H9 (cell line): ENCODE data around the gene INSYN2A. TPM values are rescaled to one million over a fixed set of nuclear protein-coding genes. Genes with fewer than 3 reads are reported as not detected.

Experiments
- DNase-seq: peaks from one replicate; pipeline ENCODE4 v3.0.0-alpha.2; 2017
- H2AFZ ChIP-seq: one replicate; pipeline ENCODE4 v1.6.1; 2013; ENCODE audit warnings: mild to moderate bottlenecking, low read length, control low read depth, moderate library complexity
- H2AK5ac ChIP-seq: 2 replicates; pipeline ENCODE4 v1.6.1; 2013; ENCODE audit warnings: low read length, control low read depth, mixed read lengths; ENCODE audit not compliant: insufficient read length
- H2BK120ac ChIP-seq: one replicate; pipeline ENCODE4 v1.6.1; 2013; ENCODE audit warnings: low read depth, mild to moderate bottlenecking, low read length, control low read depth, inconsistent platforms; ENCODE audit not compliant: poor library complexity, severe bottlenecking
- H2BK12ac ChIP-seq: 2 replicates; pipeline ENCODE4 v1.6.1; 2013; ENCODE audit warnings: low read length, control low read depth, mixed read lengths, low read depth; ENCODE audit not compliant: insufficient read length
- H2BK15ac ChIP-seq: 2 replicates; pipeline ENCODE4 v1.6.1; 2013; ENCODE audit warnings: low read depth, low read length, control low read depth
- H2BK20ac ChIP-seq: one replicate; pipeline ENCODE4 v1.6.1; 2013; ENCODE audit warnings: low read depth, mild to moderate bottlenecking, low read length, control low read depth, inconsistent platforms; ENCODE audit not compliant: poor library complexity, severe bottlenecking
- H2BK5ac ChIP-seq: 2 replicates; pipeline ENCODE4 v1.6.1; 2013; ENCODE audit warnings: low read length, control low read depth, mixed read lengths; ENCODE audit not compliant: insufficient read length
- H3K14ac ChIP-seq: 2 replicates; pipeline ENCODE4 v1.6.1; 2013; ENCODE audit warnings: low read length, control low read depth; ENCODE audit not compliant: insufficient read depth
- H3K18ac ChIP-seq: 2 replicates; pipeline ENCODE4 v1.6.1; 2013; ENCODE audit warnings: low read depth, mild to moderate bottlenecking, mixed read lengths, low read length, control low read depth; ENCODE audit not compliant: insufficient read length
- H3K23ac ChIP-seq: 2 replicates; pipeline ENCODE4 v1.6.1; 2013; ENCODE audit warnings: low read length, control low read depth, mixed read lengths, low read depth; ENCODE audit not compliant: insufficient read length
- H3K23me2 ChIP-seq: 2 replicates; pipeline ENCODE4 v1.6.1; 2013; ENCODE audit warnings: low read depth, mild to moderate bottlenecking, mixed read lengths, low read length, control low read depth; ENCODE audit not compliant: insufficient read length, poor library complexity, severe bottlenecking
- H3K27ac ChIP-seq: 2 replicates; pipeline ENCODE4 v1.5.1; 2013; ENCODE audit warnings: low read length, control low read depth, mixed read lengths, low read depth; ENCODE audit not compliant: insufficient read length
- H3K27me3 ChIP-seq: 2 replicates; pipeline ENCODE4 v1.6.1; 2013; ENCODE audit warnings: low read length, control low read depth, inconsistent platforms; ENCODE audit not compliant: insufficient read depth
- H3K4ac ChIP-seq: 2 replicates; pipeline ENCODE4 v1.6.1; 2013; ENCODE audit warnings: low read depth, mild to moderate bottlenecking, control low read depth, inconsistent platforms, low read length, moderate library complexity
- H3K4me1 ChIP-seq: 2 replicates; pipeline ENCODE4 v1.6.1; 2013; ENCODE audit warnings: low read length, control low read depth, inconsistent platforms; ENCODE audit not compliant: insufficient read depth
- H3K4me2 ChIP-seq: 2 replicates; pipeline ENCODE4 v1.6.1; 2013; ENCODE audit warnings: low read length, control low read depth, mixed read lengths; ENCODE audit not compliant: insufficient read length, insufficient read depth
- H3K56ac ChIP-seq: 2 replicates; pipeline ENCODE4 v1.6.1; 2013; ENCODE audit warnings: low read depth, mild to moderate bottlenecking, mixed read lengths, low read length, control low read depth; ENCODE audit not compliant: insufficient read length
- H3K79me1 ChIP-seq: 2 replicates; pipeline ENCODE4 v1.6.1; 2013; ENCODE audit warnings: low read depth, mild to moderate bottlenecking, moderate library complexity, low read length, control low read depth, inconsistent platforms; ENCODE audit not compliant: insufficient read depth, poor library complexity, severe bottlenecking
- H3K79me2 ChIP-seq: 2 replicates; pipeline ENCODE4 v1.6.1; 2013; ENCODE audit warnings: low read length, control low read depth, inconsistent platforms; ENCODE audit not compliant: insufficient read depth
- H3K9ac ChIP-seq: 2 replicates; pipeline ENCODE4 v1.6.1; 2013; ENCODE audit warnings: low read length, control low read depth, mixed read lengths; ENCODE audit not compliant: insufficient read length; ENCODE audit errors: extremely low read depth
- H3K9me3 ChIP-seq: one replicate; pipeline ENCODE4 v1.6.1; 2013; ENCODE audit warnings: low read depth, low read length, inconsistent platforms; ENCODE audit not compliant: control insufficient read depth
- H3T11ph ChIP-seq: one replicate; pipeline ENCODE4 v1.6.1; 2013; ENCODE audit warnings: mild to moderate bottlenecking, low read length, control low read depth, inconsistent platforms
- H4K20me1 ChIP-seq: one replicate; pipeline ENCODE4 v1.6.1; 2013; ENCODE audit not compliant: control insufficient read depth, insufficient read length, insufficient read depth
- H4K5ac ChIP-seq: 2 replicates; pipeline ENCODE4 v1.6.1; 2013; ENCODE audit warnings: low read depth, mild to moderate bottlenecking, mixed read lengths, low read length, control low read depth; ENCODE audit not compliant: insufficient read length
- H4K8ac ChIP-seq: replicated peaks from 2 replicates; pipeline ENCODE4 v1.6.1; 2013; ENCODE audit warnings: low read length, control low read depth, mixed read lengths, low read depth; ENCODE audit not compliant: insufficient read length
- H4K91ac ChIP-seq: 2 replicates; pipeline ENCODE4 v1.6.1; 2013; ENCODE audit warnings: low read depth, mild to moderate bottlenecking, moderate library complexity, mixed read lengths, low read length, control low read depth; ENCODE audit not compliant: insufficient read length
- H3K27ac Mint-ChIP-seq, 3 experiments: 2 replicates in 2 of 3; 3 replicates in 1 of 3; pipeline ENCODE4 v1.8.0; 2020 to 2021; ENCODE audit warnings: mixed read lengths in 3 of 3, mild to moderate bottlenecking in 1 of 3, moderate library complexity in 1 of 3
- H3K27me3 Mint-ChIP-seq: 2 replicates; pipeline ENCODE4 v1.8.0; 2021; ENCODE audit warnings: low read depth, mild to moderate bottlenecking, moderate library complexity, mixed read lengths
- H3K36me3 Mint-ChIP-seq, 3 experiments: 2 replicates in 2 of 3; 3 replicates in 1 of 3; pipeline ENCODE4 v1.8.0; 2020 to 2021; ENCODE audit warnings: low read depth in 3 of 3, mixed read lengths in 3 of 3; ENCODE audit not compliant: insufficient read depth in 1 of 3
- H3K4me1 Mint-ChIP-seq, 2 experiments: 2 replicates each; pipeline ENCODE4 v1.8.0; 2020; ENCODE audit warnings: mixed read lengths in 2 of 2
- H3K4me3 Mint-ChIP-seq, 2 experiments: 2 replicates in 1 of 2; 3 replicates in 1 of 2; pipeline ENCODE4 v1.8.0; 2020 to 2021; ENCODE audit warnings: mild to moderate bottlenecking in 2 of 2, mixed read lengths in 2 of 2, moderate library complexity in 1 of 2
- H3K9me3 Mint-ChIP-seq, 2 experiments: 2 replicates in 1 of 2; 3 replicates in 1 of 2; pipeline ENCODE4 v1.8.0; 2020; ENCODE audit warnings: mild to moderate bottlenecking in 2 of 2, mixed read lengths in 2 of 2, moderate library complexity in 1 of 2
- WGBS: extraction: QIAGEN DNeasy Blood & Tissue Kit; methylation state at CpG from one replicate; pipeline ENCODE4 v1.1.7; 2013; ENCODE audit warnings: missing lambda C conversion rate, low lambda C conversion rate, mixed read lengths; ENCODE audit not compliant: insufficient read length; ENCODE audit errors: extremely low coverage; 5-methylcytosine and 5-hydroxymethylcytosine counted together
- total RNA-seq: library from RNA; stranded (reverse); gene quantifications from 2 replicates; pipeline ENCODE4 v1.2.1, GENCODE V29; 2021
- TF ChIP-seq, protein P1 (sequence below): fragments of 200-600 bp; sonication (generic); conservative IDR thresholded peaks from 3 replicates; pipeline ENCODE4 v1.8.0; 2021; ENCODE audit warnings: antibody characterized with exemption, mild to moderate bottlenecking

The INSYN2A gene
- total RNA-seq, 1 experiment from 2014 or later, result 0.09 TPM

DNA sequence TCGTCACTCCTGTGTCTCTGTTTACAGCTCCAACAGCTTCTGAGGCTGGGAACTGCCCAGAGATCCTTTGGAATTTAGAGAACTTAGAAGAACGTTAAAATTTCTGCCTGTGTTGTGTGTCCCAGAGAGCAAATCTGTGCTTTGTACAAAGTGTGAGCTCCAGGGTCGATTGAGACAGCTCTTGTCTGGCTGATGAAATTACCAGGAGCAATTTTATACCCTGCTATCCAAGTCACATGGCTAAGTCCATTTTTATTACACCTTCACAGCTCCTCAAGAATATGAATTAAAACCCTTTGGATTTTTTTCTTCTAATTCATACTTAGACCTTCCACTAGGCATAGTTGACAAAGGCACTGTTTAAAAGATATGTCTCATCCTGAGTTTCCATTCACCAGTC lies 46.5 kb upstream of the INSYN2A start:
- Histone ChIP-seq H2BK5ac (no peak overlapping the region), H3K9me3 (no peaks in the 10 kb centered on the region), H3K27me3 (no peaks in the 10 kb centered on the region), H2AFZ (no peak overlapping the region), H3K23ac (no peak overlapping the region), H4K5ac (no peak overlapping the region), H2AK5ac (no peak overlapping the region), H3K56ac (no peak overlapping the region), H3K4ac (no peak overlapping the region), H3K18ac (no peak overlapping the region), H3T11ph (no peak overlapping the region), H3K27ac (no peak overlapping the region), H4K91ac (no peak overlapping the region), H2BK15ac (no peak overlapping the region), H3K14ac (no peak overlapping the region), H2BK20ac (no peak overlapping the region), H3K4me1 (no peaks in the 10 kb centered on the region), H3K79me2 (no peaks in the 10 kb centered on the region), H2BK12ac (no peak overlapping the region), H4K8ac (no peak overlapping the region), H4K20me1 (no peaks in the 10 kb centered on the region), H3K23me2 (no peaks in the 10 kb centered on the region), H2BK120ac (no peak overlapping the region), H3K9ac (no peak overlapping the region), H3K4me2 (no peak overlapping the region), H3K79me1 (no peaks in the 10 kb centered on the region)
- H3K27me3 Mint-ChIP-seq, result no peaks in the 10 kb centered on the region
- H3K27ac Mint-ChIP-seq, result peak overlapping the region in 1 of 3 experiments; percentile 73; a peak in 2 of 7 replicates
- no peak overlapping the region for H3K4me3 Mint-ChIP-seq
- no peak for DNase-seq
- no peaks in the 10 kb centered on the region for H3K9me3 Mint-ChIP-seq
- no CpG with 5 or more reads among the region's 3 CpGs for WGBS
- H3K4me1 Mint-ChIP-seq, result peaks cover 0 to 4% of the 10 kb centered on the region in 2 experiments; a peak in 1 of 4 replicates
- peaks cover 0 to 3% (median 3%) of the 10 kb centered on the region in 3 experiments; a peak in 4 of 7 replicates for H3K36me3 Mint-ChIP-seq
- TF ChIP-seq, protein P1, sequence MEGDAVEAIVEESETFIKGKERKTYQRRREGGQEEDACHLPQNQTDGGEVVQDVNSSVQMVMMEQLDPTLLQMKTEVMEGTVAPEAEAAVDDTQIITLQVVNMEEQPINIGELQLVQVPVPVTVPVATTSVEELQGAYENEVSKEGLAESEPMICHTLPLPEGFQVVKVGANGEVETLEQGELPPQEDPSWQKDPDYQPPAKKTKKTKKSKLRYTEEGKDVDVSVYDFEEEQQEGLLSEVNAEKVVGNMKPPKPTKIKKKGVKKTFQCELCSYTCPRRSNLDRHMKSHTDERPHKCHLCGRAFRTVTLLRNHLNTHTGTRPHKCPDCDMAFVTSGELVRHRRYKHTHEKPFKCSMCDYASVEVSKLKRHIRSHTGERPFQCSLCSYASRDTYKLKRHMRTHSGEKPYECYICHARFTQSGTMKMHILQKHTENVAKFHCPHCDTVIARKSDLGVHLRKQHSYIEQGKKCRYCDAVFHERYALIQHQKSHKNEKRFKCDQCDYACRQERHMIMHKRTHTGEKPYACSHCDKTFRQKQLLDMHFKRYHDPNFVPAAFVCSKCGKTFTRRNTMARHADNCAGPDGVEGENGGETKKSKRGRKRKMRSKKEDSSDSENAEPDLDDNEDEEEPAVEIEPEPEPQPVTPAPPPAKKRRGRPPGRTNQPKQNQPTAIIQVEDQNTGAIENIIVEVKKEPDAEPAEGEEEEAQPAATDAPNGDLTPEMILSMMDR, result no peak
